DND-41 (cell line): Measurements from ENCODE around the gene STT3B.

Experiments
- ATAC-seq: fragments of 200-7000 bp; cut with Tn5 transposase; 3 replicates; pipeline ENCODE4 v1.9.1; 2021; ENCODE audit warnings: low read depth; ENCODE audit not compliant: insufficient read depth
- DNase-seq: peaks from one replicate; pipeline ENCODE4 v3.0.0-alpha.2; 2020
- H2AFZ ChIP-seq: 2 replicates; pipeline ENCODE4 v1.6.0; 2012; ENCODE audit warnings: low read depth, low read length
- H3K27ac ChIP-seq: 2 replicates; pipeline ENCODE4 v1.5.1; 2012; ENCODE audit warnings: low read length, inconsistent platforms
- H3K27me3 ChIP-seq: fragments of 200-600 bp; sonication (generic); 2 replicates; pipeline ENCODE4 v1.6.0; 2012; ENCODE audit warnings: low read length, mild to moderate bottlenecking, inconsistent platforms; ENCODE audit not compliant: insufficient read depth, poor library complexity
- H3K36me3 ChIP-seq: 2 replicates; pipeline ENCODE4 v1.5.1; 2012; ENCODE audit warnings: low read length, inconsistent platforms; ENCODE audit not compliant: insufficient read depth
- H3K4me1 ChIP-seq: 2 replicates; pipeline ENCODE4 v1.5.1; 2012; ENCODE audit warnings: mild to moderate bottlenecking, low read length; ENCODE audit not compliant: insufficient read depth
- H3K4me2 ChIP-seq: 2 replicates; pipeline ENCODE4 v1.6.0; 2012; ENCODE audit warnings: mild to moderate bottlenecking, moderate library complexity, low read length, inconsistent platforms; ENCODE audit not compliant: insufficient read depth
- H3K4me3 ChIP-seq, 2 experiments: fragments of 200-600 bp in 1 of 2; shearing (Covaris generic) in 1 of 2; 2 replicates each; pipeline ENCODE4 v1.5.1; 2012 to 2016; ENCODE audit warnings: inconsistent platforms in 2 of 2, low read length in 2 of 2, mild to moderate bottlenecking in 2 of 2, low read depth in 1 of 2, moderate library complexity in 1 of 2
- H3K79me2 ChIP-seq: 2 replicates; pipeline ENCODE4 v1.6.0; 2012; ENCODE audit warnings: low read length, inconsistent platforms; ENCODE audit not compliant: insufficient read depth
- H3K9ac ChIP-seq: 2 replicates; pipeline ENCODE4 v1.6.0; 2012; ENCODE audit warnings: low read depth, mild to moderate bottlenecking, inconsistent platforms, low read length, moderate library complexity
- H3K9me3 ChIP-seq: 2 replicates; pipeline ENCODE4 v1.5.1; 2012; ENCODE audit warnings: low read length, moderate library complexity, mild to moderate bottlenecking, inconsistent platforms; ENCODE audit not compliant: insufficient read depth, severe bottlenecking
- H4K20me1 ChIP-seq: 2 replicates; pipeline ENCODE4 v1.6.0; 2012; ENCODE audit warnings: low read length; ENCODE audit not compliant: insufficient read depth
- CTCF ChIP-seq: IDR thresholded peaks from 2 replicates; pipeline ENCODE4 v1.5.1; 2012; ENCODE audit warnings: borderline replicate concordance, low read length, moderate library complexity, mild to moderate bottlenecking; ENCODE audit not compliant: poor library complexity, severe bottlenecking; ENCODE audit errors: extremely low read depth
- EZH2 ChIP-seq: IDR thresholded peaks from 3 replicates; pipeline ENCODE4 v1.6.1; 2012; ENCODE audit warnings: borderline replicate concordance, low read depth, mild to moderate bottlenecking, moderate library complexity, low read length, inconsistent platforms; ENCODE audit not compliant: severe bottlenecking

STT3B gene

GRCh38 chr3:31539275-31539674 is 6.5 kb downstream of the STT3B start:
- DNase-seq (no peak), ATAC-seq (no peak)
- peaks cover 83% of the 10 kb centered on the region for H4K20me1 ChIP-seq
- no peak overlapping the region for H3K27ac ChIP-seq
- peaks cover 100% of the 10 kb centered on the region for H3K79me2 ChIP-seq
- no peak overlapping the region for H3K9ac ChIP-seq
- no peaks in the 10 kb centered on the region for H3K27me3 ChIP-seq
- peaks cover 77% of the 10 kb centered on the region for H3K4me1 ChIP-seq
- no peaks in the 10 kb centered on the region for H3K9me3 ChIP-seq
- H3K4me3 ChIP-seq: peak overlapping the region in 1 of 2 experiments; percentile 68; a peak in 2 of 4 replicates
- no peak overlapping the region for H2AFZ ChIP-seq
- H3K4me2 ChIP-seq: peak overlapping the region; percentile 78
- no peak for TF ChIP-seq CTCF
- TF ChIP-seq EZH2: no peak
- H3K36me3 ChIP-seq: peaks cover 47% of the 10 kb centered on the region

GRCh38 chr3:31541089-31541488 is 8.4 kb downstream of the STT3B start:
- DNase-seq (no peak), ATAC-seq (no peak)
- peaks cover 83% of the 10 kb centered on the region for H3K4me1 ChIP-seq
- no peak overlapping the region for H3K4me3 ChIP-seq
- peaks cover 41% of the 10 kb centered on the region for H3K36me3 ChIP-seq
- H2AFZ ChIP-seq: no peak overlapping the region
- H3K27ac ChIP-seq: no peak overlapping the region
- H4K20me1 ChIP-seq: peaks cover 86% of the 10 kb centered on the region
- H3K9me3 ChIP-seq: no peaks in the 10 kb centered on the region
- TF ChIP-seq EZH2 (no peak), CTCF (no peak)
- H3K9ac ChIP-seq: no peak overlapping the region
- H3K4me2 ChIP-seq: peak overlapping the region; percentile 30; the same call in 1 of the 2 replicates
- peaks cover 100% of the 10 kb centered on the region for H3K79me2 ChIP-seq
- H3K27me3 ChIP-seq: no peaks in the 10 kb centered on the region

GRCh38 chr3:31542246-31542645 is 9.5 kb downstream of the STT3B start:
- Histone ChIP-seq H3K9me3 (no peaks in the 10 kb centered on the region), H3K27ac (no peak overlapping the region), H3K79me2 (peaks cover 100% of the 10 kb centered on the region), H3K27me3 (no peaks in the 10 kb centered on the region), H3K36me3 (peaks cover 33% of the 10 kb centered on the region), H2AFZ (no peak overlapping the region), H3K9ac (no peak overlapping the region), H3K4me2 (peak overlapping the region; percentile 36; the same call in 1 of the 2 replicates), H3K4me1 (peaks cover 77% of the 10 kb centered on the region), H4K20me1 (peaks cover 86% of the 10 kb centered on the region), H3K4me3 (no peak overlapping the region)
- TF ChIP-seq EZH2: no peak
- no peak for TF ChIP-seq CTCF
- ATAC-seq (no peak), DNase-seq (no peak)

GRCh38 chr3:31543375-31543774 is 10.7 kb downstream of the STT3B start:
- Histone ChIP-seq H3K9ac (no peak overlapping the region), H3K27me3 (no peaks in the 10 kb centered on the region), H3K79me2 (peaks cover 100% of the 10 kb centered on the region), H3K36me3 (peaks cover 25% of the 10 kb centered on the region), H3K27ac (no peak overlapping the region), H3K9me3 (no peaks in the 10 kb centered on the region), H3K4me1 (peaks cover 73% of the 10 kb centered on the region), H4K20me1 (peaks cover 84% of the 10 kb centered on the region), H2AFZ (no peak overlapping the region), H3K4me2 (peak overlapping the region; percentile 29), H3K4me3 (no peak overlapping the region)
- TF ChIP-seq CTCF (no peak), EZH2 (no peak)
- ATAC-seq (no peak), DNase-seq (no peak)
